SIG-M5 treated with dmso at 0.1 percent for 504 hours (cell line): ENCODE results near the gene ADISSP.
A peak's percentile ranks its signal among the peaks of the same experiment; 100 is the strongest.
"Not testable (repeated sequence)": the region's sequence is repeated elsewhere in the genome, so short reads cannot be mapped to it uniquely, and the experiment has no call there.

Source experiments
- DNase-seq: peaks from one replicate; lab custom pipeline; 2025; ENCODE audit not compliant: unreplicated experiment; lab: John Stamatoyannopoulos, UW

Gene ADISSP

DNA sequence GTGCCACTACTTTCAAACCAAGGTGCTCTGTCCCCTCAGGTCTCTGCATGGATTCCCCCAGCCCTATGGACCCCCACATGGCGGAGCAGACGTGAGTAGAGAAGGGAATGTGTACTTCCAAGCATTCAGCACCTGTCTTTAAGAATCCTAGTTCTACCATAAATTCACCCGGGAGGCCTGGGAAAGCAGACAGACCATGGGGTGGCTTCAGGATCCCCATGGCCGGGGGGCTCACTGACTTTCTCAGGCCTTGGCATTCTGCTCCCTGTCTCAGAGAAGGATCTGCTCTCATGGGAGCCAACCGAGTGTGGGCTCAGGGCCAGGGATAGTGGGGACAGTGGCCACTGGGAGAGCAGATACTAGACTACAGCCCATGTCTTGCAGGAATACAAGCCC, 30.8 kb upstream of the ADISSP start:
- no peak for DNase-seq

DNA sequence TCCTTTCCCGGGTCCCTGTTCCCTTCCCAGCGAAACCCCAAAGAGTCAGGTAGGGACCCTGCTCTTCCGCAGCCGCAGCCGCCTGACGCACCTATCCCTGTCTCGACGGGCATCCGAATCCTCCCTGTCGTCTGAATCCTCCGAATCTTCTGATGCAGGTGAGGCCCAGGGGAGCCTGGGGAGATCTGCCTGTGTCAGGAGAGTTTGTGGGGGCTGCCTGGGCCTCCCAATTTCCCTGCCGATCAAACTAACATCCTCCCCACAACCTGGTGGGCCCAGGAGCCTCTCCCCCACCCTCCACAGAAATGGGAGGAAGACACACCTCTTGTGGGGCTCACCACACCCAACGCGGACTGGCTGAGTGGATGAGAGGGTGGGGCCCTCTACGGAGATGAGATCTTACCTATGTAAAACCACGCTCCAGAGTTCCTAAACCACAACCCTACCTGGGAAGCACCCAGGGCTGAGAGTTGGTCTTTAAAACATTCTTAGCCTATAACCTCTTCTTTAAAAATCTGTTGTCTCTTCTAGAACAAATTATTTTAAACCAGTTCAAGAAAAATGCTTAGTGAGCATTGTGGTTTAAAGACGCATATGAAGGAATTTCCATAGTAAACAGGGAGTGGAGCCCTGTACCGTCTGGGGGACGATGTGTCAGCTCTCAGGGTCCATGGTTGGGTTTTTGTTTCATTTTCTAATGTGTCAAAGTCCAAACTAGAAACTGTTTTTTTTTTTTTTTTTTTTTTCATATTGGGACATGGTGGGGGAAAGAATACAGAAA, 30.2 kb upstream of the ADISSP start:
- no peak for DNase-seq

DNA sequence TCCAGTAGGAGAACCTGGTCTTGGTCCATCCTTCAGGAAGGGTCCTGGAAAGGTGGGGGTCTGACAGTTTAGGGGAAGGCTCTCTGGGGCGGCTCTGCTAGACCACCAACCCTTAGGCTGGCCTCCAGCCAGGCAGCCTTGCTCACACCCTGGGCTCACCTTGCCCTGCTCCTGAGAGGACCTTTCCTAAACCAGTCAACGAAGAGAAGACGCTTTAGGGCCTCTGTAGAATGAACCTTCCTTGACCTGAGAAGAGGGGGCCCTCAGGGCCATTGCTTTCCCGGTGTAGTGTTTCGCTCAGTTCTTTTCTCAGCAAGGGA, 29.6 kb upstream of the ADISSP start:
- no peak for DNase-seq

DNA sequence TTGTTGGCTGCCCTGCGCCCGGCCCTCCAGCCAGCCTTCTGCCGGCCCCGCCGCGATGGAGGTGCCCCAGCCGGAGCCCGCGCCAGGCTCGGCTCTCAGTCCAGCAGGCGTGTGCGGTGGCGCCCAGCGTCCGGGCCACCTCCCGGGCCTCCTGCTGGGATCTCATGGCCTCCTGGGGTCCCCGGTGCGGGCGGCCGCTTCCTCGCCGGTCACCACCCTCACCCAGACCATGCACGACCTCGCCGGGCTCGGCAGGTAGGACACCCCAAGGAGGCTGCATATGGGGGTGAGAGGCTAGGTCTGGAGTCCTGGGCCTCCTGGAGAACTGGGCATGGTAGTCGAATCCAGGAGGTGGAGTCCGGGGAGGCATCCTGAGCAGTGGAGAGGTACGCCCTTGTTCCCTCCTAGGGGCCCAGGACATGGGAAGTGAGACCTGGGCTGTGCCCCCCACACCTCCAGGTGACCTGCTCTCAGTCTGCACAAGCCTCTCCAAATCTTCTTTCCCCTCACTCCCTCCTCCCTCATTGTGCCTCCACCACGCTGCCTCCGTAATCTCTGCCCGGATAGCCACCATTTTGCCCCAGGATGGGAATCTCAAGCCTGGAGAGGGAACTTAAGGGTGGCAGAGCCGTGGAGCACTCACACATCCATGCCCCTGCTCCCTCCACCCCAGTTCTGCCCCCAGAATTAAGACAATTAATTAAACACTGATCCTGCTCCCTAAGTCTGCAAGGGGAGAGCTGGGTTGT, 29.1 kb upstream of the ADISSP start:
- no peak for DNase-seq

DNA sequence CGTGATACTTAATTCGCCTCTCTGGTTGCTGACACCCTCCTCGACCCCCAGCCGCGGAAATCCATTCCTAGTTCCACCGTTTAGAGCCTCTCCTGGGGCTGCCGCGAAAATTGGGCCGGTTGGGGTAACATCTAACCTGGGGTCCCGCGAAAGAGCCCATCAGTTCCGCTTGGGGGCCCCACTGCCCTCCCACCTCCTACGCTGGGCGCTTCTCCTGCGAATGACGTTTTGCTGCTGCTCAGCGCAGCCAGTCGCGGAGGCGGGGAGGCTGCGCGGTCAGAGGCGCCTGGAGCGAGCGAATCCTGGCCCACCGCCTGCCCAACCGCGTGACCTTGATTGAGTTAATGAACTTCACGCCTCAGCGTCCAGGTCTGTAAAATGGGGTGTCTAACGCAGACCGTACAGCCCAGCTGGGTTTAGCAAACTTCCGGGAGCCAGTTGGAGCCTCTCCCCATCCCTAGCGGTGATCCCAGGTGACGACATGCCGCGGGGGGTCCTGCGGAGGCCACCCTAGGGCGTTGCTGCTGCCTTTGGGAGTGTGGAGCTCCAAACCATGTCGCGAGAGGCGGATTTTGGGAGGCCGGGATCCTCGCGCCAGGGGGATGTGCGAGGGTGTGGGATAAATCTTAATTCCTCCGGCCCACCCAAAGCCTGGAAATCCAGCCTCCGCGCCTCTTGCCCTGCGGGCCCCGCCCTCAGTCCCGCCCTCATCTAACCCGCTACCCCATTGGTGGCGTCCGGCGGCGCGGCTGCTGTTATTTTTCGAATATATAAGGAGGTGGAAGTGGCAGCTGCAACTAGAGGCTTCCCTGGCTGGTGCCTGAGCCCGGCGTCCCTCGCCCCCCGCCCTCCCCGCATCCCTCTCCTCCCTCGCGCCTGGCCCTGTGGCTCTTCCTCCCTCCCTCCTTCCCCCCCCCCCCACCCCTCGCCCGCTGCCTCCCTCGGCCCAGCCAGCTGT, 28.2 kb upstream of the ADISSP start, which contains the start of gene CDC25B:
Gene CDC25B, plus strand, starts transcription at position 800 of the 958 bp plus-strand sequence. CDS start 222 bp downstream, outside the sequence.
- peak; percentile 94 for DNase-seq

DNA sequence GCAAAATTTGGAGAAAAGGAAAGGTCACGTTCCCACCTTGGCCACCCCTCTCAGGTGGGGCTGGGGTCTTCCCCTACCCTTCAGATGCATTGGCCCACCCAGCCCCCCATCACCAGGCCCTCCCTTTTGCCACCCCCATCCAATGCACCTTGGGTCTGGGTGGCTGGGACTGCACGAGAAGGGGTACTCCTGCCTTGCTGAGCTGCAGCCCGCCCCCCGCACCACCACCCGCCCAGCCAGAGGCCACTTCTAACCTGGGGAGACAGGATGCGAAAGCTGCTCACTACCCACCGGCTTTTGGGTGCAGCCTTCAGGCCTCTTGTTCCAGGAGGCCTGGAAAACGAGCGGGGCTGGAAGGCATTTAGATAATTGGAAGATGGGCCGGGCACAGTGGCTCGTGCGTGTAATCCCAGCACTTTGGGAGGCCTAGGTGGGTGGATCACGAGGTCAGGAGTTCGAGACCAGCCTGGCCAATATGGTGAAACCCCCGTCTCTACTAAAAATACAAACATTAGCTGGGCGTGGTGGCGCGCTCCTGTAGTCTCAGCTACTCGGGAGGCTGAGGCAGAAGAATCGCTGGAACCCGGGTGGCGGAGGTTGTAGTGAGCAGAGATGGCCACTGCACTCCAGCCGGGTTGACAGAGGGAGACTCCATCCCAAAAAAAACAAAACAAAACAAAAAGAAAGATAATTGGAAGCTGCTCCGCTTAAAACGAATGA, 27.3 kb upstream of the ADISSP start:
- no peak for DNase-seq

DNA sequence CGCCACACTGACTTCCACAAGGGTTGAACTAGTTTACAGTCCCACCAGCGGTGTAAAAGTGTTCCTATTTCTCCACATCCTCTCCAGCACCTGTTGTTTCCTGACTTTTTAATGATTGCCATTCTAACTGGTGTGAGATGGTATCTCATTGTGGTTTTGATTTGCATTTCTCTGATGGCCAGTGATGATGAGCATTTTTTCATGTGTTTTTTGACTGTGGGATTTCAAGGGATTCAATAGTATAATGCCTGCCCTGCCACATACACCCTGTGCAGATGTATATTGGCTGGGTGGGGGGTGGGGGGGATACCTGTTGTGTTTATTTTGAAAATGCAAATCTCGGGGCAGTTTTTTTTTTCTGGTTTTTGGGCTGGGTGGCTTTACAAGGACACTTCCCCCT, 26.6 kb upstream of the ADISSP start:
- not testable (repeated sequence) for DNase-seq

DNA sequence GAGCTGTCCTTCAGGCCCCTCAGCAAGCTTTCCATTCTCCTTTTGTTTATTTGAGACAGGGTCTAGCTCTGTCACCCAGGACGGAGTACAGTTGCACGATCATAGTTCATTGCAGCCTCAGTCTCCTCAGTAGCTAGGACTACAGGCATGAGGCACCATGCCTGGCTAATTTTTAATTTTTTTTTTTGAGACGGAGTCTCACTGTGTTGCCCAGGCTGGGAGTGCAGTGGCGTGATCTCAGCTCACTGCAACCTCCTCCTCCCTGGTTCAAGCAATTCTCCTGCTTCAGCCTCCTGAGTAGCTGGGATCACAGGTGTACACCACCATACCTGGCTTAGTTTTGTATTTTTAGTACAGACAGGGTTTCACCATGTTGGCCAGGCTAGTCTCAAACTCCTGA, 21.6 kb upstream of the ADISSP start:
- DNase-seq, result not testable (repeated sequence)

DNA sequence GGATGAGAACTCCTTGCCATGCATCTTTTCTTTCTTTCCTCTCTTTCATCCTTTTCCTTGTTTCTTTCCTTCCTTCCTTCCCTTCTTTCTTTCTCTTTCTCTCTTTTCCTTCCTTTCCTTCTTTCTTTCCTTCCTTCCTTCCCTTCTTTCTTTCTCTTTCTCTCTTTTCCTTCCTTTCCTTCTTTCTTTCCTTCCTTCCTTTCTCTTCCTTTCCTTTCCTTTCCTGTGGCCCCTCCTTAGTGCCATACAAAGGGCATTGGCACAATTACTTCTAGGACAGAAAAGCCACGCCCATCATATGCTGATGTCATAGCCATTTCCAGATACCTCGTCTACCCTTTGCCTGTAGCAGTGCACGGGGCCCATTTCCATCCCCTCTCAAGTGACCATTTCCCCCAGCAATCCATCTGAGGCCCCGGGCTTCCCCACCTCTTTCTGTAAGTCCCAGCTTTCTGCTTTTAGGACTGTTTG, 21.2 kb upstream of the ADISSP start:
- DNase-seq, result no peak

DNA sequence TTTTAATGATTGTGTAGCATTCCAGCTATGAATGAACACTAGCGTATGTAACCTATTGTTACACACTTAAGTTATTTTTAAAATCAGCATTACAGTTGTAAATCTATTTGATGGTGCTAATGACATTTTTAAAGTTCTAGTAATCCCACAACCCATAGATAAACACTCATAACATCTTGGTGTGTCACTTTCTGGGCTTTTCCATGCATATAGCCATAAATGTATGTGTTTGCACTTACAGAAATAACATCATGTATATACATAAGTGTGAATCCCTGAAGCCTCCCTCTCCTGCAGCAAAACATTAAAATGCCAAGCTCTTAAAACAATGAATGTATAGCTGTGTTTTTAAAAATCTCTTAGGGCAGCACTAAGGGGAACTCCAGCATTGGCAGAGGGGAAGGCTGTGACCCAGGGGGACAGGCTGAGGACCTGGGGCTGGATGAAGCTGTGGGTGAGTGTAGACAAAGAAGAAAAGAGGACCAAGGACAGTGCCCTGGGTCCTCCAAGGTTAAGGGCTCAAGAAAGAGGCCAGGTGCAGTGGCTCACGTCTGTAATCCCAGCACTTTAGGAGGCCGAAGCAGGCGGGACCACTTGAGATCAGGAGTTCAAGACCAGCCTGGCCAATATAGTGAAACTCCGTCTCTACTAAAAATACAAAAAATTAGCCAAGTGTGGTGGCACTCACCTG, 19.9 kb upstream of the ADISSP start:
- no peak for DNase-seq

DNA sequence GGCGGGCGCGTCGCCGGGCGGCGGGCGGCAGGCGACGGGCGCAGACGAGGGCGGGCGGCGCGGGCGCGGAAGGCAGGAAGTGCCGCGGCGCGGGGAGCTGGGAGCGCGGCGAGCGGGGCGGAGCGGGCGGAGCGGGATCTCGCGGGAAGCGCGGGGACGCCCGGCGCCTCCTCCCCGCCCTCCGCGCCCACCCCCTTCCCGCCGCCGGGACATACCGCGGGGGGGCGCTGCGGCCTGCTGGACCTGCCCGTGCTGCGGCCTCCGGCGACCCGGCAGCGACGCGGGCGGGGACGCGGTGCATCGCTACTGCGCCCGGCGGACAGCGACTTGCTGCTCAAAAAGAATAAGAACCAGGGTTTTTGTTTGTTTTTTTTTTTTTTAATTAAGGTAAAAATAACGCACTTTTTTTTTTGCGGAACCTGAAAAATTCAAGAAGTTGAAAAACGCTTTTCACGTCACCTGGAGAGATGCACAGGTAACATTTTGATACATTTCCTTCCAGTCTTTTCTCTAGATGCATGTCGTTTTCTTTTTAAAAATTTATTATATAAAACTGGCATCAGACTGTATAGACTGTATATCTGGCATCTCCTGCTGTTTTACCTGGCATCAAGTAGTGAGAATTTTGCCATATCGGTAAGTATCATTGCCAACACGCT, 19.2 kb upstream of the ADISSP start, which contains the start of gene CENPB:
Gene CENPB, minus strand, starts transcription at position 76 of the 659 bp plus-strand sequence. CDS start 257 bp downstream, outside the sequence.
- peak; percentile 89 for DNase-seq

DNA sequence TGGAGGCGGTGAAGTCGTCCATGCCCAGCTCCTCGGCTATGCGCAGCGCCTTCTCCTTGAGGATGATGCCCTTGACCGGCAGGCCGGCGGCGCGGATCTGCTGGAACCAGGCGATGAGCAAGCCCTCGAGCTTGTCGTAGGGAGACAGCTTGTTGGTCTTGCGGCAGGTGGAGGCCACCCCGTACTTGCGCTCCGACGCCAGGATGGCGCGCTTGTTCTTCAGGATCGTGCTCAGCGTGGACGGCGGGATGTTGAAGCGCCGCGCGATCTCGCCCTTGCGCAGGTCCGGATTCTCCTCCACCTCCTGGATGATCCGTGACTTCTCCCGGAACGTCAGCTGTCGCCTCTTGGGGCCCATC, 18.6 kb upstream of the ADISSP start:
- DNase-seq, result peak; percentile 53

DNA sequence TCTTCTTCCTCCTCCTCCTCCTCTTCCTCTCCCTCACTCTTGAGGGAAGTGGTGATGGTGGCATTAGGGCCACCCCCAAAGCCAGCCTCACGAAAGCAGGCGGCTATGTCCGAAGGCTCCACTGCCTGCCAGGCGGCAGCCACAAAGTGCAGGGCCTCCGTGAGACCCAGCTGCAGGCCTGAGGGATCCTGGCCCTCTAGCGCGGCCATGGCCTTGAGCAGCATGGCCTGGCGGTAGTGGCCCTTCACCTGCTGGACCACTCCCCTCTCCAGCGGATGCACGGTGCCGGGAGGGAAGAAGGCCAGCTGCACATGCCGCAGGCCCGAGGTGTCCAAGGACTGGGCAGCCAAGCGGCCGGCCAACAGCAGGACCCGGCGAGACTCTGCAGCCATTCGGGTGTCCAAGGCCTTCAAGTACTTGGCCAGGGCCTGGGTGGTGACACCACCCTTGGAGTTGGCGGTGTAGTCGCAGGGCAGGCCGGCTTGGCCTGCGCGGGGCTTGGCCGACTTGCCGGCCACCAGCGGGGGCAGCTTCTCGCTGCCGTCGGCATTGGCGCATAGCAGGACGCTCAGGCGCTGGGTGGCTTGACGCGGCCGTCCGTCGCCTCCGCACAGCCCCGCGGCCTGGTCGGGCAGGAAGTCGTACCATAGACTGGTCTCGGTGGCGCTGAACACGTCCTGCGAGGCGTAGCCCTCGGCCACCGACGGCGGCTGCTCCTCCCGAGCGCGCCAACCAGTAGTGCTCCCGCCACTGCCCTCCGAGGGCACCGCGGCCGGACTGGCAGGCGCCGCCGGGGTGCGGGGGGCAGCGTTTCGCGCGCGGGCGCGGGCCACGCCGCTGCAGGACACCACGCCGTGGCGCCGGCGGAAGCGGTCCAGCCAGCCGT, 17.9 kb upstream of the ADISSP start:
- DNase-seq, result no peak

DNA sequence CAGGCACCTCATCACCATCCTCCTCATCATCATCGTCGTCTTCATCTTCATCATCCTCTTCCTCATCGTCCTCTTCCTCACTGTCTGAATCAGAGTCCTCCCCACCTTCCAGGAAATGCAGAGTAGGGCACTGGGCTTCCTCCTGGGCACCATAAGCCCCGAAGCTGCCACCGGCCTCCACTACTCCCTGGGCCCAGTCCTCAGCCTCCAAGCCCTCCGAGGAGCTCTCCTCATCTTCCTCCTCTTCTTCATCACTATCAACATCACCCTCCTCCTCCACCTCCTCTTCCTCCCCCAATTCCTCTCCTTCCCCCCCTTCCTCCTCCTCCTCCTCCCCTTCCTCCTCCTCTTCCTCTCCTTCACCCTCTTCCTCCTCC, 17.3 kb upstream of the ADISSP start:
- DNase-seq, result no peak

DNA sequence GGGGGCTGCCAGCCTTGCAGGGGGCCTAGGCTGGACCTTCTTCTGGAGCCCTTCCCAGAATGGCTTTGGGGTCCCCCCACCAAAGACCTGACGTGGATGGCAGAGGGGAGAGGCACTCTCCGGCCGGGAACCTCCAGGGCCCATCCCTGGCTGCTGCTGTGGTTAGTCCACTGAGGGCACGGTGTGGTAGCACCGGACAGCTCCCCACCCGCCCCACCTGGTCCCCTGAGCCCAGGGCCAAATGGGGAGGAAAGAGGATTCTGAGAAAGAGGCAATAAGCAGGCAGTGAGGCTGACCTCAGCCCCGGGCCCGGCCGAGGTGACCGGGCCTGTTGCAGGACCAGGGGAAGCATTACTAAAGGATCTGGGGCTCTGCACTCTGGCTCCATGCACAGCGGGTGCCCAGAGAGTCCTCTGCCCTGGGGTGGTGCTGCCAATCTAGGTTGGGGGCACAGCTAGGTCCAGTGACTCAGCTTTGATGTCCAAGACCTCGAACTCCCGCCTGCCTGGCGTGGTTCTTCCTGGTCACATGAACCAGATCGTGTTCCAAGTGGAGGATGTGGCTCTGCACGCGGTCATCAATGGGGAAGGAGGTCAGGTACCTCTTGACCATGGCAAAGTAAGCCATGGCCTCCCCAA, 16.8 kb upstream of the ADISSP start:
- DNase-seq, result no peak

DNA sequence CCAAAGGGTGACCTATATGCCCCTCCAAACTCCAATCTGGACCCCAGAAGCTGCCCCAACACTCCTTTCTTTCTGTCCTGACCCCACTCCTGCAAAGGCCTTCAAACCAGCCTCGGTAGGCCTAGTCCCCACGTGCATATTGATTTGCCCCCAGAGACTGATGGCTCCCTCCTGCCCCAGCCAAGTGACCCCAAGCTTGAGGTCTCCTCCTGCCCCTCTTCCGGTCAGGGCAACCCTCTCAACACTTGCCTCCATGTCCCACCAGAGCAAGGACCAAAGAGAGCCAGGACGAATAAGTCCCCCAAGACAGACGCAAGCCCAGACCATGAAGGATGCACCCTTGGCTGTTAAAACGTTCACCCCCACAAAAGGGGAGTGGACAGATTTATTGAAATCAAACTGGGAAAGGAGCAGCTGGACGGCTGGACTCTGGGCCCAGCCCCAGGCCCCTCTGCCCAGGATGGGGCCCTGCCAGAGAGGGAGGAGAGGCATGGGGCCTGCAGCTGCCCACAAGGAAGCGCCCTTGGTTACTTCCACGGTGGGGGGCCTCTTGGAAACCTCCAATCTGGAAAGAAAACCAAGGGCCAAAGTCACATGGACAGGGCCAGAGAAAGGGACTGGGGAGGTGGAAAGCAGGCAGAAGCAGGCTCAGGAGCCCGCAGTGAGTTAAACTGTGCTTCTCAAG, 16.1 kb upstream of the ADISSP start:
- no peak for DNase-seq

DNA sequence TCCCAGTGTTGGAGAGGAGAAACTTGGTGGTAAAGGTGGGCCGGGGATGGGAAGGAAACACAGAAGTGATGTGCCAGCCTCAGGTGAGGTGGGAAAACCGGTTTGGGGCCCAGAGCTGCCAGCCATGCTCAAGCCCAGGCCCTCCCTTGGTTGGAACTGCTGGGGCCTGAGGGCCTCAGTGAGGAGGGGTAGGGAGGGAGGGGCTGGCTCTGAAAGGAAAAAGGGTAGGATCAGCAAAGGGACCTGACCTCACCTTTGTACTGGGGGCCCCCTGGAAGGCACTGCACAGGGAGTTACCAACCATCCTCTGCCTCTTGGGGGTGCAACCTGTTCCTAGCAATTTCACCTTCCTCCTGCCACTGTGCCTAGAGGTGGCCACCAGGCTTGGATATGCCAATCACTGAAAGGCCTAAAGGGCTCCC, 15.5 kb upstream of the ADISSP start:
- no peak for DNase-seq
